Spleen (tissue), 11 donors: ENCODE results near the gene ZKSCAN1. TPM values are rescaled to one million over a fixed set of nuclear protein-coding genes. Genes with fewer than 3 reads are reported as not detected.
A peak's percentile ranks its signal among the peaks of the same experiment; 100 is the strongest.

Experiments used
- DNase-seq: peaks from one replicate; pipeline ENCODE4 v3.0.0-alpha.2; 2020
- H3K27ac ChIP-seq, 8 donors: fragments of 200-600 bp; sonication (generic) in 7 of 8; 1 replicate in 4 of 8; 2 replicates in 4 of 8; pipeline versions ENCODE4 v1.5.0 to v1.8.0; 2016 to 2021; ENCODE audit warnings: inconsistent platforms in 4 of 8, mild to moderate bottlenecking in 4 of 8, moderate library complexity in 1 of 8
- H3K27me3 ChIP-seq, 7 donors: fragments of 200-600 bp; sonication (generic) in 6 of 7; replicated peaks in 1 of 7; 1 replicate in 4 of 7; 2 replicates in 3 of 7; pipeline versions ENCODE4 v1.5.0 to v1.8.0; 2016 to 2021; ENCODE audit warnings: inconsistent platforms in 3 of 7, mild to moderate bottlenecking in 1 of 7
- H3K36me3 ChIP-seq, 6 donors: fragments of 200-600 bp; sonication (generic) in 5 of 6; 1 replicate in 4 of 6; 2 replicates in 2 of 6; pipeline versions ENCODE4 v1.5.0 to v1.8.0; 2016 to 2021; ENCODE audit warnings: inconsistent platforms in 2 of 6
- H3K4me1 ChIP-seq, 6 donors: fragments of 200-600 bp; sonication (generic) in 5 of 6; 1 replicate in 3 of 6; 2 replicates in 3 of 6; pipeline versions ENCODE4 v1.5.0 to v1.8.0; 2016 to 2021; ENCODE audit warnings: inconsistent platforms in 3 of 6
- H3K4me3 ChIP-seq, 8 donors: fragments of 200-600 bp; sonication (generic) in 7 of 8; 1 replicate in 4 of 8; 2 replicates in 4 of 8; pipeline versions ENCODE4 v1.5.0 to v1.8.0; 2016 to 2021; ENCODE audit warnings: inconsistent platforms in 4 of 8, mild to moderate bottlenecking in 4 of 8, moderate library complexity in 2 of 8
- H3K9me3 ChIP-seq, 8 donors: fragments of 200-600 bp; sonication (generic) in 7 of 8; 1 replicate in 4 of 8; 2 replicates in 4 of 8; pipeline versions ENCODE4 v1.5.0 to v1.8.0; 2016 to 2021; ENCODE audit warnings: inconsistent platforms in 4 of 8
- POLR2A ChIP-seq, 3 donors: fragments of 450-650 bp; IDR thresholded peaks; one replicate each; pipeline ENCODE4 v1.5.1; 2017; ENCODE audit warnings: antibody characterized with exemption in 3 of 3, mild to moderate bottlenecking in 1 of 3
- POLR2AphosphoS5 ChIP-seq, 3 donors: sonication (generic); formaldehyde crosslinking; IDR thresholded peaks; one replicate each; pipeline ENCODE4 v1.5.1; 2017; ENCODE audit warnings: antibody characterized with exemption in 3 of 3
- WGBS, 5 donors: extraction: QIAGEN DNeasy Blood & Tissue Kit in 3 of 5; methylation state at CpG; one replicate each; pipeline versions ENCODE4 v1.1.5 to v1.1.7; 2013 to 2018; 5-methylcytosine and 5-hydroxymethylcytosine counted together
- intact Hi-C: fragments of 100-400 bp; cut with DNase I; formaldehyde crosslinking; loops from one replicate; pipeline ENCODE4 v1.15.0; 2023; ENCODE audit warnings: low total_unique reads
- polyA plus RNA-seq, 3 donors: library from polyadenylated mRNA; stranded (reverse); fragments of 200-250 nt; gene quantifications; one replicate each; pipeline ENCODE4 v1.2.1, GENCODE V29; 2013
- total RNA-seq, 7 donors: library from RNA; depleted of rRNA in 3 of 7; stranded (reverse); fragments of >200 nt in 3 of 7; fragmentation: NEBNext Ultra II Directional in 4 of 7; extraction: Animal tissue kit (Norgen Biotek cat#: 25700) in 4 of 7; gene quantifications; one replicate each; pipeline versions ENCODE4 v1.1.0 to v1.2.1, GENCODE V29; 2016 to 2021
- TF ChIP-seq, protein P1 (sequence below), 11 experiments: fragments of 200-600 bp in 7 of 11; fragments of 450-650 bp in 4 of 11; sonication (generic) in 4 of 11; IDR thresholded peaks in 8 of 11; conservative IDR thresholded peaks in 3 of 11; 1 replicate in 7 of 11; 2 replicates in 4 of 11; pipeline versions ENCODE4 v1.4.0 to v1.8.0; 2016 to 2021; ENCODE audit warnings: antibody characterized with exemption in 11 of 11, inconsistent platforms in 4 of 11, mild to moderate bottlenecking in 1 of 11
- donor health status: healthy with polysubstance abuse.
- donor health status: DM: no; HTN: no; CAD: no; lungs with moderate emphysema.
- donor health status: DM: no; HTN: no; CAD: no.
- donor health status: Bipolar disorder and iron deficiency.
- donor health status: healthy.
- donor health status: DM: no; HTN: no; CAD: no.
- donor health status: DM: yes; HTN: yes; CAD: no.

The ZKSCAN1 gene
- total and polyA plus RNA-seq, 10 donors, result 7.3 to 77.9 (median 32.7) TPM

GRCh38 chr7:100044718-100045117 is 29.3 kb downstream of the ZKSCAN1 start:
- H3K27ac ChIP-seq, result no peak overlapping the region
- 30 to 37% (median 35%) methylated on average over 6 of the region's 6 CpGs for WGBS, 5 donors
- no peak for DNase-seq
- no peaks in the 10 kb centered on the region for H3K9me3 ChIP-seq
- H3K4me3 ChIP-seq, result no peak overlapping the region
- peaks cover 0 to 34% (median 8%) of the 10 kb centered on the region in 6 donors for H3K4me1 ChIP-seq
- H3K36me3 ChIP-seq, result no peaks in the 10 kb centered on the region
- TF ChIP-seq, protein P1, sequence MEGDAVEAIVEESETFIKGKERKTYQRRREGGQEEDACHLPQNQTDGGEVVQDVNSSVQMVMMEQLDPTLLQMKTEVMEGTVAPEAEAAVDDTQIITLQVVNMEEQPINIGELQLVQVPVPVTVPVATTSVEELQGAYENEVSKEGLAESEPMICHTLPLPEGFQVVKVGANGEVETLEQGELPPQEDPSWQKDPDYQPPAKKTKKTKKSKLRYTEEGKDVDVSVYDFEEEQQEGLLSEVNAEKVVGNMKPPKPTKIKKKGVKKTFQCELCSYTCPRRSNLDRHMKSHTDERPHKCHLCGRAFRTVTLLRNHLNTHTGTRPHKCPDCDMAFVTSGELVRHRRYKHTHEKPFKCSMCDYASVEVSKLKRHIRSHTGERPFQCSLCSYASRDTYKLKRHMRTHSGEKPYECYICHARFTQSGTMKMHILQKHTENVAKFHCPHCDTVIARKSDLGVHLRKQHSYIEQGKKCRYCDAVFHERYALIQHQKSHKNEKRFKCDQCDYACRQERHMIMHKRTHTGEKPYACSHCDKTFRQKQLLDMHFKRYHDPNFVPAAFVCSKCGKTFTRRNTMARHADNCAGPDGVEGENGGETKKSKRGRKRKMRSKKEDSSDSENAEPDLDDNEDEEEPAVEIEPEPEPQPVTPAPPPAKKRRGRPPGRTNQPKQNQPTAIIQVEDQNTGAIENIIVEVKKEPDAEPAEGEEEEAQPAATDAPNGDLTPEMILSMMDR (IDR thresholded peaks at IDR 0.05 in 8 of 11, conservative IDR thresholded peaks at IDR 0.05 in 3 of 11), result peak in 1 of 11 experiments; percentile 18
- TF ChIP-seq POLR2AphosphoS5 (IDR thresholded peaks at IDR 0.05) (no peak), POLR2A (IDR thresholded peaks at IDR 0.05) (no peak)
- intact Hi-C loops, result no loop called here
- H3K27me3 ChIP-seq, result no peaks in the 10 kb centered on the region

DNA sequence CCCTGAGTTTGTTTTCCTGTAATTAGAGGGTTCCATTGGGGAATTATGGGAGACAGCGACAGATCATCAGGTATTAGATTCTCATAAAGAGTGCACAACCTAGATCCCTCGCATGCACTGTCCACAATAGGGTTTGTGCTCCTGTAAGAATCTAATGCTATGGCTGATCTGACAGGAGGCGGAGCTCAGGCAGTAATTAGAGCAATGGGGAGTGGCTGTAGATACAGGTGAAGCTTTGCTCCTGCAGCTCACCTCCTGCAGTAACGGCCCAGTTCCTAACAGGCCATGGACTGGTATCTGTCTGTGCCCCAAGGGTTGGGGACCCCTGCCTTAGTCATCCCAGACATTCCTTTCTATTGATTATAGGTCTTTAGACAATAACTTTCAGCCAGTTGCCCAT is 33.3 kb downstream of the ZKSCAN1 start:
- TF ChIP-seq POLR2A (IDR thresholded peaks at IDR 0.05) (no peak), POLR2AphosphoS5 (IDR thresholded peaks at IDR 0.05) (no peak)
- TF ChIP-seq, protein P1 (IDR thresholded peaks at IDR 0.05 in 8 of 11, conservative IDR thresholded peaks at IDR 0.05 in 3 of 11), result no peak
- H3K4me3 ChIP-seq, result peak overlapping the region in 1 of 8 donors; percentile 89
- DNase-seq, result no peak
- no peaks in the 10 kb centered on the region for H3K9me3 ChIP-seq
- H3K36me3 ChIP-seq, result no peaks in the 10 kb centered on the region
- intact Hi-C loops, result no loop called here
- H3K27ac ChIP-seq, result peak overlapping the region in 1 of 8 donors; percentile 97
- H3K27me3 ChIP-seq, result no peaks in the 10 kb centered on the region
- WGBS, 5 donors, result 81 to 93% (median 90%) methylated on average over 4 of the region's 4 CpGs
- H3K4me1 ChIP-seq, result peaks cover 5 to 42% (median 20%) of the 10 kb centered on the region in 6 donors

DNA sequence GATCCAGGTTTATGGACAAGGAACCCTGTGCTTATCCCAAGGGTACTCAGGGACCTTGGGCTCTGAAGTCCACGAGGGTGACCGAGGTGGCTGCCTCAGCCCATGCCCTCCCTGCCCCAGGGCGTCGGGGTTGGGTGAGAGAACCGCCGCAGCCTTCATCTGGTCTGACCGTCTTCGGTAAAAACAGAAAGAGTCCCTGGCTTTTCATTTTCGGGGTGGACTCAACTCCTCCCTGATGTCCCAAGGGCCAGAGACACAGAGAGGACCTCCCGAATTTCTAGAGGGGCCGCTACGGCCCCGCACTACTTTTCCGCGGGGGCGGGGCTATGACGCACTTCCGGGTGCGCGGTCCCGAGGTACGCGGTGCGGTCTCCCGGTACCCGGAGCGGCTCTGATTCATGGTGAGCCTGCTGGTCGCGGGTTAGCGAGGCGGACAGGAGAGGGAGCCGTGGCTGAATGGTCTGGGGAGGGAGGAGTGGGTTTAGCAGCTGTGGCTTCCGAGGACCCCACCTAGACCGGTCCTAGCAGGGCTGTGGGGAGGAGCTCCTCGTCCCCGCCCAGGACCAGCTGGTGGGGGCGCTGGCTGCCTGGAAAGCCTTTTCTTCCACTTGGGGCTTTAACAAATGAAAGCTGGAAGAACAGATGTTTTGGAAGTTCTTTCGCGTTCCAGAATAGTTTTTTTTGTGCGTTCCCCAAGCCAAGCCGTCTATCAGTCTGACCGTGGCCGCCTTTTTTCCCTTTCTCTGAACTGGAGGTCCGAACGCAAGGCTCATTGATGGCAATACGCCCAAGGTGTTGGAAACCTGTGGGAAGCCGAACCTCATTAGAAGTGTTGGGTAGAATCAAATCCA is 34.3 kb downstream of the ZKSCAN1 start, which contains the start of gene ZSCAN21:
ZSCAN21 (plus strand) TSS at position 334 of the 851 bp plus-strand sequence. CDS start 7,233 bp downstream, outside the sequence.
- peak; percentile 95 for DNase-seq
- Histone ChIP-seq H3K27me3 (no peaks in the 10 kb centered on the region), H3K9me3 (no peaks in the 10 kb centered on the region), H3K27ac (peak within 1 kb of the TSS; percentile 91 to 98 (median 95)), H3K4me1 (peaks cover 5 to 38% (median 19%) of the 10 kb centered on the region in 6 donors), H3K4me3 (peak within 1 kb of the TSS; percentile 57 to 91 (median 74)), H3K36me3 (no peaks in the 10 kb centered on the region)
- 0 to 2% (median 2%) methylated on average over 16 to 47 of the region's 47 CpGs for WGBS, 5 donors
- intact Hi-C loops, result no loop called here
- TF ChIP-seq POLR2AphosphoS5 (IDR thresholded peaks at IDR 0.05), result peak; percentile 93 to 95 (median 94)
- TF ChIP-seq, protein P1 (IDR thresholded peaks at IDR 0.05 in 8 of 11, conservative IDR thresholded peaks at IDR 0.05 in 3 of 11), result peak in 6 of 11 experiments; percentile 16 to 36 (median 27)
- TF ChIP-seq POLR2A (IDR thresholded peaks at IDR 0.05), result peak in 1 of 3 donors; percentile 3

DNA sequence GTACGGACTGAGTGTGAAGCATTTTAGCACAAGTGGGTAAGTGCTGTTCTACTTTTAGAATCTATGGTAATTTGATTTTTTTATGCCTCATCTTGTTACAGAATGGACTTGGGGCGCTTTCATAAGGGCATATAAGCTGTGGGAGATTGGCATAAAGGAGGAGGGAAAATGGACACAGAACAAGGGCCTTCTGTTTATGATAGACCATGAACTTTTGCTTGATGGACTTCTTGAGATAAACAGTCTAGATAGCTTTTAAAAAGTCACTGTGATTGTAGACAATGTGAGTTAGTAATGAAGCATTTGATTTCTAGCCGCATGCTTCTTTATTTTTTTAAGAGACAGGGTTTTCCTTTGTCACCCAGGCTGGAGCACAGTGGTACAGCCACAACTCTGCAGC is 36.2 kb downstream of the ZKSCAN1 start:
- 89 to 95% (median 93%) methylated on average over 3 of the region's 3 CpGs for WGBS, 5 donors
- DNase-seq, result no peak
- Histone ChIP-seq H3K4me1 (peaks cover 5 to 35% (median 17%) of the 10 kb centered on the region in 6 donors), H3K4me3 (no peak overlapping the region), H3K27ac (no peak overlapping the region), H3K27me3 (no peaks in the 10 kb centered on the region), H3K9me3 (no peaks in the 10 kb centered on the region), H3K36me3 (peaks cover 0 to 6% (median 1%) of the 10 kb centered on the region in 6 donors)
- TF ChIP-seq, protein P1 (IDR thresholded peaks at IDR 0.05 in 8 of 11, conservative IDR thresholded peaks at IDR 0.05 in 3 of 11), result no peak
- intact Hi-C loops, result no loop called here
